ENCODE data around the gene FBLN1.
A peak's percentile ranks its signal among the peaks of the same experiment; 100 is the strongest.
"Not testable (repeated sequence)": the region's sequence is repeated elsewhere in the genome, so short reads cannot be mapped to it uniquely, and the experiment has no call there.

Gene FBLN1

DNA sequence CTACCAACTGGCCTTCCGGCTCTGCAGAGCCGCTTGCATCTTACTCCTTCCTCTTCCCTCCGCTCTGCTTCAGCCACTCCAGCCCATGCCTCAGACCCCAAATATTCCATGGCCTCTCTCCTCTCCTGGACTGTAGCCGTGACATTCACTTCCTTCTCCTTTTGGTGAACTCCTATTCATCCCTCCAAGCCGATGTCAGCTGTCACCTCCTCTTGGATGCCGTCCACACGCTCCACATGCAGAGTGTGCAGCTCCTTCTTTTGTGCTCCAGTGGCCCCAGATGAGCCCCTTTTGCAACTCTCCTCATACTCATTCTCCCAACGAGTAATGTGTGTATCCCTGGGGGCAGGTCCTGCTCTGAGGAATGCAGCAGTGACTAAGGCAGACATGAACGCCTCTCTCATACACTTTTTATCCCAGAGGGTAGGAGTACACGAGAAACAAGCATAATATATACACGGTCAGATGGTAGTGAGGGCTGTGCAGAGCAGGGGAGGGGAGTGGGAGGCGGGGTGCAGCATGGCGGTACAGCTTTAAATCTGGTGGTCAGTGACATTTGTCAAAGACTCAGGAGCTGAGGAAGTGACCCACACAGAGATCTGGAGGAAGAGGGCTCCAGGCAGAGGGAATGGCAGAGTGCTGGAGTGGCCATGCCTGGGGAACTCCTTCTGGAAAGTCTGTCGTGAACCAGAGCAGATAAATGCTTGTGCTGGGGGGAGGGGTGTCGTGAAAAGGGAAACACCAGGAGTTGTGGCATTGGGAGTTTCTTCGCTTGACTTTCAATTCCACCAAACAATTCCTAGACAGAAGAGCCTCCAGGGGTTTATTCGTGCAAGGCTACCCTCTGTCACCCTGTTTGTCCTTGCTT lies 85.2 kb downstream of the FBLN1 start:
- TF ChIP-seq, protein P1, sequence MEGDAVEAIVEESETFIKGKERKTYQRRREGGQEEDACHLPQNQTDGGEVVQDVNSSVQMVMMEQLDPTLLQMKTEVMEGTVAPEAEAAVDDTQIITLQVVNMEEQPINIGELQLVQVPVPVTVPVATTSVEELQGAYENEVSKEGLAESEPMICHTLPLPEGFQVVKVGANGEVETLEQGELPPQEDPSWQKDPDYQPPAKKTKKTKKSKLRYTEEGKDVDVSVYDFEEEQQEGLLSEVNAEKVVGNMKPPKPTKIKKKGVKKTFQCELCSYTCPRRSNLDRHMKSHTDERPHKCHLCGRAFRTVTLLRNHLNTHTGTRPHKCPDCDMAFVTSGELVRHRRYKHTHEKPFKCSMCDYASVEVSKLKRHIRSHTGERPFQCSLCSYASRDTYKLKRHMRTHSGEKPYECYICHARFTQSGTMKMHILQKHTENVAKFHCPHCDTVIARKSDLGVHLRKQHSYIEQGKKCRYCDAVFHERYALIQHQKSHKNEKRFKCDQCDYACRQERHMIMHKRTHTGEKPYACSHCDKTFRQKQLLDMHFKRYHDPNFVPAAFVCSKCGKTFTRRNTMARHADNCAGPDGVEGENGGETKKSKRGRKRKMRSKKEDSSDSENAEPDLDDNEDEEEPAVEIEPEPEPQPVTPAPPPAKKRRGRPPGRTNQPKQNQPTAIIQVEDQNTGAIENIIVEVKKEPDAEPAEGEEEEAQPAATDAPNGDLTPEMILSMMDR (conservative IDR thresholded peaks at IDR 0.05), result no peak
- no peak for TF ChIP-seq ZFX (IDR thresholded peaks at IDR 0.05)
- H3K27ac ChIP-seq, result no peak overlapping the region

DNA sequence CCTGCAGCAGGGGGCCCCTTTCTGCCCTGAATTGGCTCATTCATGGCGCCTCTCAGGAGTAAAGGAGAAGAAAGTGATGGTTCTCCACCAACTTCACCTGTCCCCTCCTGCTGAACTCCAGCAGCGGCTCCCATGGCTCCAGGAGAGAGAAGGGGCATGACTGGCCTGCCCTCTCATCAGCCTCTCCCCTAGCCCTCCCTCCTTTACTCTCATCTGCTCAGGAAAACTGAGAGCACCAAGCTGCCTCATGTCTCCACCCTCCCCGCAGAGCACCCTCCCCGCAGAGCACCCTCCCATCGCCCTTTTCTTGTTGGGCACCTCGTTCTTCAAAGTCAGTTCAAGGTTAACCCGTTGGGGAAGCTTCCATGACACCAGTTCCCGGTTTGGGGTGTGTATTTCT lies 86.9 kb downstream of the FBLN1 start:
- H3K27ac ChIP-seq, result no peak overlapping the region
- TF ChIP-seq, protein P1 (conservative IDR thresholded peaks at IDR 0.05), result no peak

DNA sequence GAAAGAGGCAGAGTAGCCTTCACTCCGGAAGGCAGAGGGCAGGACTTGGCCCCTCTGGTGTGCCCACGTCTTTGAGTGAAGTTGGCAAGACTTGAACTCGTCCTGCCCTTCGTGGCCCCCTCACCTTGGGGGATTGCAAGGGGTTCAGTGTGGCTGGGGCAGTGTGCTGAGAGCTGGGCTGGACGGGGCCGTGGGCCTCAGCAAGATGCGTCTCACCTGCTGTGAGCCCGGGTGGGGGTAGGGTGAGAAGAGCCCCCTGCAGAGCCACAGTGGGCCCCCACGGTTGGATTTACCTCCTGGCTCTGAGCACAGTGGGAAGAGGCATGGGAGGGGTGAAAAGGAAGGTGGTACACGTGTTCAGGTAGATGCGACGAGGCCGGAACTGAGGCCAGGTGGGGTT lies 87.6 kb downstream of the FBLN1 start:
- no peak overlapping the region for H3K27ac ChIP-seq
- TF ChIP-seq ZFX (IDR thresholded peaks at IDR 0.05), result no peak
- TF ChIP-seq, protein P1 (conservative IDR thresholded peaks at IDR 0.05), result no peak

DNA sequence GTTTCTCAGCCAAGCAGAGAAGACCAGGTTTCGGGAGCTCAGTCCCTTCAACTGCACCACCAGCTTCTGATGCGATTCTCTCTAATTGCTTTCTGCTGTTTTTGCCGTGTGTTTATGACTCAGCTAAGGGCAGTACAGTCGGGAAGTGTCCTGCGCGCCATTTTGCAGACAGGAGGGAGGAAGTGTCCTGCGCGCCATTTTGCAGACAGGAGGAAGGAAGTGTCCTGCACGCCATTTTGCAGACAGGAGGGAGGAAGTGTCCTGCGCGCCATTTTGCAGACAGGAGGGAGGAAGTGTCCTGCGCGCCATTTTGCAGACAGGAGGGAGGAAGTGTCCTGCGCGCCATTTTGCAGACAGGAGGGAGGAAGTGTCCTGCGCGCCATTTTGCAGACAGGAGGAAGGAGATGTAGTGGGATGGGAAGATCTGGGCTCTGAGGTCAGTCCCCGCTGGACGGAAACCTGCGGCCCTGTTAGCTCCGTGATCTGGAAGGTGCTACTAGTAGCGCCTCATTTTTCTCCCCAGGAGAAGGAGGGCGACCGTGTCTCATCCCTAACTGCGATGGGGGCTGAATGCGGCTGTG lies 89.0 kb downstream of the FBLN1 start:
- H3K27ac ChIP-seq, result not testable (repeated sequence)

DNA sequence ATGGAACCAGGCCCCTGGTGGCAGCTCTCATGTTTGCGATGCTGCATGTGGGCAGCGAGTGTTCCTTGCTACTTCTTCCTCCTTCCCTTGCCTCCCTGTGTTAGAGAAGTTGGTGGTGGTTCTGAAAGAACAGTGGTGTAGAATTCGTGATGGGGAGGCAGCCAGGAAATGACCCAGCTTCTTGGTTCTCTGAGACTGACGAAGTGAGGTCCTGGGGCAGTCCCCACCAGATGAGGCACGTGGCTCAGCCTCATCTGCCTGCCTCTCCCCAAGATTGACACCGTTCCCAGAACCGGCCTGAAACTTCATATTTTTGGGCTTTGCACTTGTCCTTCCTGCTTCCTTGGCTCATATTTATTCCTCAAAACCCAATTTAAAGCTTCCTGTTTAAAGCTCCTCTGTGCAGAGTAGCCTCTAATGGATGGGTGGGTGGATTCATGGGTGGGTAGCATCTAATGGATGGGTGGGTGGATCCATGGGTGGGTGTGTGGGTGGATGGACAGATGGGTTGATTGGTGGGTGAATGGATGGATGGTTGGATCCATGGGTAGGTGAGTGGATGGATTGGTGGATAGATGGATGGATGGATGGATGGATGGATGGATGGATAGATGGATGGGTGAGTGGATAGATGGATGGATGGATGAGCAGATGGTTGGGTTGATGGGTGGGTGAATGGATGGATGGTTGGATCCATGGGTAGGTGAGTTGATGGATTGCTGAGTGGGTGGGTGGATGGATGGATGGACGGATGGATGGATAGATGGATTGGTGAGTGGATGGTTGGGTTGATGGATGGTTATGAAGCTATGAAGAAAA lies 91.6 kb downstream of the FBLN1 start:
- H3K27ac ChIP-seq, result no peak overlapping the region
- no peak for TF ChIP-seq ZFX (IDR thresholded peaks at IDR 0.05)
- TF ChIP-seq, protein P1 (conservative IDR thresholded peaks at IDR 0.05), result no peak

DNA sequence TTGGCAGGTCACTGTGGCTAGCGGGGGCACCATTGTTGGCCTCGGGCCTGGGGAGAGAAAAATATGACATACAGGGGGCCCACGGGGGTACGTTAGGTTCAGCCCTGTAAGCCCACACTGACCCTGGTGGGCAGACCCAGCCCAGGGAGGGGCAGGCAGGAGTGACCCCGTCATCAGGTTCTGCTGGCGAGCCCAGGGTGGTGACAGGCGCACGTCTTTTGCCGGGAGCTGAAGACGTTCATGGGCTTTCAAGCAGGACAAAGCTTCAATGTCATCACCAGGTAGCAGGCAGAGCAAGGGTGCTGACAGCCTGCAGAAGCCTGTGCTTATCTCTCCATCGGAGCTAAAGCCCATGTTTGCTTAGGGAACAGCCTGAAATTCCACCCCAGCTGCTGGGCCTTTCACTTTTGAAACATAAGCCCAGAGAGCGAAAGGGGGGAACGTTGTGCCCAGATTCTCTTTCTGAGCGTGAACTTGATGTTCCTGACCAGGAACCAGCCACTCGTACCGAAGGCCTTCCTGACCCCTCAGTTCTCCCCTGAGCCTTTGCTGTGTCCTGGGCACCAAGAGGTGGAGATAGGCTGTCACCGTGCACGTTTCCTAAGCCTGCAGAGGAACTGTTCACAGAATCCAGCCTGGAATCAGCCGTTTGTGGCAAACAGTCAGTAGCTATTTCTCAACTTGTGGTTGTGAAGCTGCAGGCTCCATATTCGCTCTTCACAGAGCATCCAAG lies 94.9 kb downstream of the FBLN1 start:
- peak overlapping the region; percentile 86 for H3K27ac ChIP-seq
- TF ChIP-seq, protein P1 (conservative IDR thresholded peaks at IDR 0.05), result no peak
- peak; percentile 26; the same call in 1 of the 2 replicates for TF ChIP-seq ZFX (IDR thresholded peaks at IDR 0.05)

DNA sequence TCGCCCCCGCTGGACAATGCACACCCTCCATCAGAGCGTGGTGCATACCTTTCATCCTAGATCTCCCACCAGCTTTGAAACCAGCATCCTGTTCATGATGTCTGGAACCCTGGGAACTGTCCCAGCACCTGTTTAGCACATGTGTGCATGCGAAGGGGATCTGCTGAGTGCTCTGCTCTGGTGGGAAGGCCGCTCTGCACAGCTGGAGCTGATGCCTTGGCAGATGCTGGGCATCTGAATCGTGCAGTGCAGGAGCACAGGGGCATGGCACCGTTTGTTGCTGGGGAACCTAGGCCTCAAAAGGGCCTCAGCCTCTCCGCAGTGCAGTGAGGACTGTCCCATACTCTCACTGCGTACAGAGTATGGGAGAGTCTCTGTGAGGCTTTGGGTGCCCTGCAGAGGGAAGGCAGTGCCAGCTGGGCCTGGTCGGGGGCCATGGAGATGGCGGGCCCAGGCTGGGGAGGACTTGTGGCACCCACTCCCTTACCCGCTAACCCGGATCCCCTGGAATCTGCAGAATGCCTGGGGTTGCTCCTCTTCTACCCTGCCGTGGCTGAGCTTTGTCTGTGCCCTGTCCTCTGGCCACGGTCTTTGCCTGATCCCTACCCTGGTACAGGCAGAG lies 96.0 kb downstream of the FBLN1 start:
- TF ChIP-seq, protein P1 (conservative IDR thresholded peaks at IDR 0.05), result no peak
- no peak for TF ChIP-seq ZFX (IDR thresholded peaks at IDR 0.05)
- peak overlapping the region; percentile 86 for H3K27ac ChIP-seq

Data from C4-2B (cell line).